IMR-90 (cell line): ENCODE measurements around the gene FBXL5. TPM values are rescaled to one million over a fixed set of nuclear protein-coding genes. Genes with fewer than 3 reads are reported as not detected.

Experiments
- ATAC-seq: fragments of 200-7000 bp; cut with Tn5 transposase; 2 replicates; pipeline ENCODE4 v1.9.1; 2020; ENCODE audit warnings: low read depth, mild to moderate bottlenecking, moderate library complexity
- BruUV-seq: library from RNA; stranded (reverse); fragments of 400-500 nt; replicated peaks from 2 replicates; lab custom pipeline; 2021; lab: Mats Ljungman, UMichigan
- CTCF ChIA-PET: fragments of 300-600 bp; formaldehyde crosslinking; extraction: SDS; loops from one replicate; lab custom pipeline; 2021; ENCODE audit warnings: antibody characterized with exemption; lab: Yijun Ruan, JAX
- POLR2A ChIA-PET: fragments of 300-600 bp; sonication (Branson Sonifier 250); formaldehyde crosslinking; loops from one replicate; lab custom pipeline; 2022; ENCODE audit warnings: antibody characterized with exemption; ENCODE audit not compliant: unreplicated experiment; lab: Charles Lee
- DNase-seq: peaks from one replicate; pipeline ENCODE4 v3.0.0; 2013
- H2AFZ ChIP-seq: replicated peaks from 2 replicates; pipeline ENCODE3; 2013; ENCODE audit warnings: low read length, mild to moderate bottlenecking; ENCODE audit not compliant: poor library complexity
- H2AK5ac ChIP-seq: 2 replicates; pipeline ENCODE4 v1.6.1; 2013; ENCODE audit warnings: low read depth, low read length, inconsistent platforms
- H2AK9ac ChIP-seq: replicated peaks from 2 replicates; pipeline ENCODE3; 2013; ENCODE audit warnings: mild to moderate bottlenecking, low read depth, low read length, moderate library complexity; ENCODE audit not compliant: poor library complexity
- H2BK120ac ChIP-seq: 2 replicates; pipeline ENCODE4 v1.6.1; 2013; ENCODE audit warnings: low read depth, low read length, inconsistent platforms
- H2BK15ac ChIP-seq: 3 replicates; pipeline ENCODE4 v1.6.1; 2013; ENCODE audit warnings: low read depth, low read length, inconsistent platforms
- H2BK20ac ChIP-seq: 2 replicates; pipeline ENCODE4 v1.6.1; 2013; ENCODE audit warnings: low read depth, mild to moderate bottlenecking, inconsistent platforms, low read length, moderate library complexity
- H2BK5ac ChIP-seq: 2 replicates; pipeline ENCODE4 v1.6.1; 2013; ENCODE audit warnings: mild to moderate bottlenecking, low read depth, low read length, inconsistent platforms; ENCODE audit not compliant: poor library complexity, severe bottlenecking
- H3K14ac ChIP-seq: replicated peaks from 2 replicates; pipeline ENCODE4 v1.6.1; 2013; ENCODE audit warnings: low read depth, low read length, inconsistent platforms
- H3K18ac ChIP-seq: 2 replicates; pipeline ENCODE4 v1.6.1; 2013; ENCODE audit warnings: low read depth, low read length, control low read depth
- H3K23ac ChIP-seq: 2 replicates; pipeline ENCODE4 v1.6.1; 2013; ENCODE audit warnings: low read depth, low read length, inconsistent platforms
- H3K27ac ChIP-seq: 2 replicates; pipeline ENCODE4 v1.5.1; 2013; ENCODE audit warnings: mild to moderate bottlenecking, control low read depth, low read length; ENCODE audit not compliant: insufficient read depth
- H3K27me3 ChIP-seq: 2 replicates; pipeline ENCODE4 v1.6.1; 2013; ENCODE audit warnings: low read length; ENCODE audit not compliant: control insufficient read depth, insufficient read depth
- H3K36me3 ChIP-seq: 2 replicates; pipeline ENCODE4 v1.6.1; 2013; ENCODE audit warnings: low read length, mixed read lengths; ENCODE audit not compliant: control insufficient read depth, insufficient read depth
- H3K4ac ChIP-seq: 2 replicates; pipeline ENCODE4 v1.6.1; 2013; ENCODE audit warnings: low read depth, low read length, inconsistent platforms
- H3K4me1 ChIP-seq: 2 replicates; pipeline ENCODE4 v1.6.1; 2013; ENCODE audit warnings: low read length, mixed read lengths; ENCODE audit not compliant: control insufficient read depth, insufficient read depth
- H3K4me2 ChIP-seq: 2 replicates; pipeline ENCODE4 v1.6.1; 2013; ENCODE audit warnings: low read depth, mild to moderate bottlenecking, control low read depth, low read length, moderate library complexity
- H3K4me3 ChIP-seq: 2 replicates; pipeline ENCODE4 v1.5.1; 2013; ENCODE audit warnings: low read depth, mild to moderate bottlenecking, control low read depth, low read length, moderate library complexity; ENCODE audit not compliant: insufficient read depth
- H3K56ac ChIP-seq: 2 replicates; pipeline ENCODE4 v1.6.1; 2013; ENCODE audit warnings: low read length, inconsistent platforms; ENCODE audit not compliant: insufficient read depth; ENCODE audit errors: extremely low read depth
- H3K79me1 ChIP-seq, 2 experiments: 2 replicates each; pipeline ENCODE4 v1.6.1; 2013; ENCODE audit warnings: low read length in 2 of 2, inconsistent platforms in 1 of 2, low read depth in 1 of 2
- H3K9ac ChIP-seq: 2 replicates; pipeline ENCODE4 v1.6.1; 2013; ENCODE audit warnings: low read depth, low read length, control low read depth
- H3K9me1 ChIP-seq: 2 replicates; pipeline ENCODE4 v1.6.1; 2013; ENCODE audit warnings: low read length, inconsistent platforms; ENCODE audit not compliant: insufficient read depth
- H3K9me3 ChIP-seq: 2 replicates; pipeline ENCODE4 v1.6.1; 2013; ENCODE audit warnings: low read length; ENCODE audit not compliant: control insufficient read depth, insufficient read depth
- H4K20me1 ChIP-seq: 2 replicates; pipeline ENCODE4 v1.6.1; 2013; ENCODE audit warnings: low read length, inconsistent platforms; ENCODE audit not compliant: insufficient read depth
- H4K5ac ChIP-seq: 2 replicates; pipeline ENCODE4 v1.6.1; 2013; ENCODE audit warnings: mild to moderate bottlenecking, low read depth, low read length, control low read depth
- H4K8ac ChIP-seq, 2 experiments: 2 replicates each; pipeline ENCODE4 v1.6.1; 2013; ENCODE audit warnings: low read depth in 2 of 2, low read length in 2 of 2, control low read depth in 1 of 2, inconsistent platforms in 1 of 2
- H4K91ac ChIP-seq: 2 replicates; pipeline ENCODE4 v1.6.1; 2013; ENCODE audit warnings: low read depth, low read length, inconsistent platforms; ENCODE audit not compliant: insufficient read depth
- BHLHE40 ChIP-seq: fragments of 150-350 bp; IDR thresholded peaks from 2 replicates; pipeline ENCODE4 v1.6.1; 2016; ENCODE audit warnings: mild to moderate bottlenecking, low read depth, low read length
- MXI1 ChIP-seq: IDR thresholded peaks from 2 replicates; pipeline ENCODE4 v1.6.1; 2012; ENCODE audit warnings: low read depth, mild to moderate bottlenecking, low read length, moderate library complexity, borderline replicate concordance
- NFE2L2 ChIP-seq: fragments of 150-350 bp; IDR thresholded peaks from 2 replicates; pipeline ENCODE4 v1.6.1; 2016; ENCODE audit warnings: low read depth, mild to moderate bottlenecking, low read length
- dilution Hi-C: fragments of 300-500 bp; cut with HindIII; formaldehyde crosslinking; loops from one replicate; pipeline ENCODE4 v1.14.3; 2018; ENCODE audit warnings: low sequenced_read_pairs; ENCODE audit not compliant: unreplicated experiment
- in situ Hi-C: fragments of 300-500 bp; cut with MboI; formaldehyde crosslinking; loops from 3 replicates; pipeline ENCODE4 v1.14.3; 2019; ENCODE audit warnings: low sequenced_read_pairs, inconsistent platforms, mixed read lengths
- intact Hi-C: fragments of 100-400 bp; cut with micrococcal nuclease; formaldehyde crosslinking; loops from 2 replicates; pipeline ENCODE4 v1.10.0; 2022
- polyA plus RNA-seq, 3 experiments: library from polyadenylated mRNA; depleted of rRNA; stranded (reverse); fragments of >200 nt; gene quantifications; 2 replicates each; pipeline ENCODE4 v1.2.3, GENCODE V29; 2012; ENCODE audit warnings: low replicate concordance in 1 of 3
- total RNA-seq: library from RNA; depleted of rRNA; stranded (reverse); fragments of >200 nt; gene quantifications from 2 replicates; pipeline ENCODE4 v1.2.3, GENCODE V29; 2012
- TF ChIP-seq, protein P1 (sequence below): fragments of 150-350 bp; IDR thresholded peaks from 2 replicates; pipeline ENCODE4 v1.6.1; 2017; ENCODE audit warnings: mild to moderate bottlenecking, antibody characterized with exemption, low read length, low read depth

FBXL5 gene
- total and polyA plus RNA-seq, 2 of the 4 experiments (the other 2 are of a cell fraction): 20.3 to 62.6 TPM

DNA sequence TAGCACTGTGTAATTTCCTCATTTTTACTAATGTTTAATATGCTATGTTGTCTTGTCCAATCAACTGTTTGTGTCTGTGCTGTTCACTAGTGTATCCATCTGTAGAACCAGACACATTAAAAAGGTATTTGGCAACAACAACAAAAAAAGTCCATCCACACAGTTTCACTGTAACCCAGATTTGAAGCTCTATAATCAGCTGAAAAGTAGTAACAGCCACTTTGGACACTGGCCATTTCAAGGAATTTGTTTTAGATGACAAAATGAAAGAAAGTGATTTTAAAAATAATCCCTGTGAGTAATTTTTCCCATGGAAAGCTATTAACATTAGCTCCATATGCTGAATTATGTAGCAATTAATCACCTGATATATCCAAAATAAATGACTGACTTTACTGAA, 2.2 kb upstream of the FBXL5 start:
- H3K56ac ChIP-seq: no peak overlapping the region
- dilution Hi-C loops (no loop called here), intact Hi-C loops (no loop called here), in situ Hi-C loops (no loop called here)
- TF ChIP-seq, protein P1, sequence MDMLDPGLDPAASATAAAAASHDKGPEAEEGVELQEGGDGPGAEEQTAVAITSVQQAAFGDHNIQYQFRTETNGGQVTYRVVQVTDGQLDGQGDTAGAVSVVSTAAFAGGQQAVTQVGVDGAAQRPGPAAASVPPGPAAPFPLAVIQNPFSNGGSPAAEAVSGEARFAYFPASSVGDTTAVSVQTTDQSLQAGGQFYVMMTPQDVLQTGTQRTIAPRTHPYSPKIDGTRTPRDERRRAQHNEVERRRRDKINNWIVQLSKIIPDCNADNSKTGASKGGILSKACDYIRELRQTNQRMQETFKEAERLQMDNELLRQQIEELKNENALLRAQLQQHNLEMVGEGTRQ: no peak
- no peak for TF ChIP-seq MXI1
- TF ChIP-seq BHLHE40: no peak
- no peak for TF ChIP-seq NFE2L2
- no peak overlapping the region for H2BK120ac ChIP-seq
- DNase-seq: no peak
- H3K9ac ChIP-seq: no peak overlapping the region
- no peak overlapping the region for H2AK9ac ChIP-seq
- H4K5ac ChIP-seq: no peak overlapping the region
- H3K4ac ChIP-seq: no peak overlapping the region
- no peaks in the 10 kb centered on the region for H3K27me3 ChIP-seq
- no peaks in the 10 kb centered on the region for H3K36me3 ChIP-seq
- peaks cover 17% of the 10 kb centered on the region for H3K4me1 ChIP-seq
- no peak for ATAC-seq
- H3K4me3 ChIP-seq: no peak overlapping the region
- no peak overlapping the region for H2AK5ac ChIP-seq
- H3K23ac ChIP-seq: no peak overlapping the region; the same call in 1 of the 2 replicates
- CTCF ChIA-PET: interaction anchor here (1.6 kb wide), 1 partner anchor 23 kb away, joined by 3 read pairs; no protein-coding TSS in a partner anchor
- H4K91ac ChIP-seq: no peak overlapping the region
- H3K18ac ChIP-seq: no peak overlapping the region
- peak overlapping the region; percentile 45 for H3K4me2 ChIP-seq
- POLR2A ChIA-PET: no interaction called here
- H3K9me1 ChIP-seq: no peaks in the 10 kb centered on the region
- no peak overlapping the region for H2BK15ac ChIP-seq
- no peak overlapping the region for H2BK20ac ChIP-seq
- H4K8ac ChIP-seq: no peak overlapping the region
- H3K9me3 ChIP-seq: no peaks in the 10 kb centered on the region
- no peak overlapping the region for H2AFZ ChIP-seq
- no peak overlapping the region for H3K14ac ChIP-seq
- peak overlapping the region; percentile 48 for H2BK5ac ChIP-seq
- BruUV-seq: no TSS peak
- H3K27ac ChIP-seq: no peak overlapping the region
- peaks cover 7% of the 10 kb centered on the region; the same call in 1 of the 2 replicates for H4K20me1 ChIP-seq
- H3K79me1 ChIP-seq: peaks cover 7 to 24% of the 10 kb centered on the region in 2 experiments; a peak in 3 of 4 replicates
